ENCODE measurements around the gene ART4.

DNA sequence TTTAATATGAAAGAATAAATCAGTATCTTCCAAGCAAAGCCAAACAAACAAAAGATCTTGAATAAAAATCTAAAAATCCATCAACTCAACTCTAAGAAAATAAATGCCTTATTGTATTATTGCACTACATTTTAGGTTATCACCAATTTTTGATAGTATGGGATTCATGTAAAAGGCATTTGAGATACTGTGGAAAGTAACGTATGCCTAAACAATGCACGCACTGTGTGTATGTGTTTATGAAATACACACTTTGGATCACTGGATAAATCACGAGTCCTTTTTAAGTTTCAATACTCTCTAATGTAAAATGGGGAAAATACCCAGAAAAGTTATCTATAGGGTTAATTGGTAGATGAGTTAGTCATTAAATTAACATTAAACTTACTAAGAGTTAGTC is 57.8 kb downstream of the ART4 start:
- no peak for TF ChIP-seq ESRRA (CRISPR knock-in tag; IDR thresholded peaks at IDR 0.05; ENCODE audit: borderline replicate concordance)
- no peak for TF ChIP-seq GABPB1 (CRISPR knock-in tag; IDR thresholded peaks at IDR 0.05)
- TF ChIP-seq, protein P1, sequence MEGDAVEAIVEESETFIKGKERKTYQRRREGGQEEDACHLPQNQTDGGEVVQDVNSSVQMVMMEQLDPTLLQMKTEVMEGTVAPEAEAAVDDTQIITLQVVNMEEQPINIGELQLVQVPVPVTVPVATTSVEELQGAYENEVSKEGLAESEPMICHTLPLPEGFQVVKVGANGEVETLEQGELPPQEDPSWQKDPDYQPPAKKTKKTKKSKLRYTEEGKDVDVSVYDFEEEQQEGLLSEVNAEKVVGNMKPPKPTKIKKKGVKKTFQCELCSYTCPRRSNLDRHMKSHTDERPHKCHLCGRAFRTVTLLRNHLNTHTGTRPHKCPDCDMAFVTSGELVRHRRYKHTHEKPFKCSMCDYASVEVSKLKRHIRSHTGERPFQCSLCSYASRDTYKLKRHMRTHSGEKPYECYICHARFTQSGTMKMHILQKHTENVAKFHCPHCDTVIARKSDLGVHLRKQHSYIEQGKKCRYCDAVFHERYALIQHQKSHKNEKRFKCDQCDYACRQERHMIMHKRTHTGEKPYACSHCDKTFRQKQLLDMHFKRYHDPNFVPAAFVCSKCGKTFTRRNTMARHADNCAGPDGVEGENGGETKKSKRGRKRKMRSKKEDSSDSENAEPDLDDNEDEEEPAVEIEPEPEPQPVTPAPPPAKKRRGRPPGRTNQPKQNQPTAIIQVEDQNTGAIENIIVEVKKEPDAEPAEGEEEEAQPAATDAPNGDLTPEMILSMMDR (IDR thresholded peaks at IDR 0.05): no peak
- TF ChIP-seq, protein P2, sequence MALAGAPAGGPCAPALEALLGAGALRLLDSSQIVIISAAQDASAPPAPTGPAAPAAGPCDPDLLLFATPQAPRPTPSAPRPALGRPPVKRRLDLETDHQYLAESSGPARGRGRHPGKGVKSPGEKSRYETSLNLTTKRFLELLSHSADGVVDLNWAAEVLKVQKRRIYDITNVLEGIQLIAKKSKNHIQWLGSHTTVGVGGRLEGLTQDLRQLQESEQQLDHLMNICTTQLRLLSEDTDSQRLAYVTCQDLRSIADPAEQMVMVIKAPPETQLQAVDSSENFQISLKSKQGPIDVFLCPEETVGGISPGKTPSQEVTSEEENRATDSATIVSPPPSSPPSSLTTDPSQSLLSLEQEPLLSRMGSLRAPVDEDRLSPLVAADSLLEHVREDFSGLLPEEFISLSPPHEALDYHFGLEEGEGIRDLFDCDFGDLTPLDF (CRISPR knock-in tag; IDR thresholded peaks at IDR 0.05): no peak
- TF ChIP-seq, protein P3, sequence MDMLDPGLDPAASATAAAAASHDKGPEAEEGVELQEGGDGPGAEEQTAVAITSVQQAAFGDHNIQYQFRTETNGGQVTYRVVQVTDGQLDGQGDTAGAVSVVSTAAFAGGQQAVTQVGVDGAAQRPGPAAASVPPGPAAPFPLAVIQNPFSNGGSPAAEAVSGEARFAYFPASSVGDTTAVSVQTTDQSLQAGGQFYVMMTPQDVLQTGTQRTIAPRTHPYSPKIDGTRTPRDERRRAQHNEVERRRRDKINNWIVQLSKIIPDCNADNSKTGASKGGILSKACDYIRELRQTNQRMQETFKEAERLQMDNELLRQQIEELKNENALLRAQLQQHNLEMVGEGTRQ (CRISPR knock-in tag; IDR thresholded peaks at IDR 0.05): no peak
- TF ChIP-seq, protein P4, sequence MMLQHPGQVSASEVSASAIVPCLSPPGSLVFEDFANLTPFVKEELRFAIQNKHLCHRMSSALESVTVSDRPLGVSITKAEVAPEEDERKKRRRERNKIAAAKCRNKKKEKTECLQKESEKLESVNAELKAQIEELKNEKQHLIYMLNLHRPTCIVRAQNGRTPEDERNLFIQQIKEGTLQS (CRISPR knock-in tag; conservative IDR thresholded peaks at IDR 0.05): no peak
- no peak for TF ChIP-seq NFYB (CRISPR knock-in tag; conservative IDR thresholded peaks at IDR 0.05; ENCODE audit: low read depth)
- TF ChIP-seq TEAD1 (CRISPR knock-in tag; IDR thresholded peaks at IDR 0.05): no peak
- no peak for TF ChIP-seq NFE2L1 (CRISPR knock-in tag; IDR thresholded peaks at IDR 0.05)
